NCI-H748 treated with DMSO at 0.1 percent for 48 hours (cell line): ENCODE results near the gene MEGF6.

Experiments
- DNase-seq: peaks from one replicate; lab custom pipeline; 2025; lab: John Stamatoyannopoulos, UW

Gene MEGF6

GRCh38 chr1:3555131-3555920, 56.0 kb downstream of the MEGF6 start:
- no peak for DNase-seq

DNA sequence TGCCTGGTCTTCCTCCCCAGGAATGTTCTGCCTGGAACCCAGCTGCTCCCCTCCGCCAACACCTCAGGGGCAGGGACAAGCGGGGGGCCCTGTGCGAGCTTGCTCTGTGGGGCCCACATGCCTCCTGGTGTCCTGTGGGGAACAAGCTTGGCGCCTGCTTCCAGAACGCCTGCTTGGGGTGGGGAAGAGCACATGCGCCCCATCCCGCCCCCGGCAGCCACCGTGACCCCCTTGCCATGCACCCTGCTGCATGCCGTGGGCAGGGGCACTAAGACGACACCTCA, 57.4 kb downstream of the MEGF6 start:
- DNase-seq, result no peak

- DNase-seq, result no peak
Observed at GRCh38 chr1:3553166-3553939, 58.0 kb downstream of the MEGF6 start.

DNA sequence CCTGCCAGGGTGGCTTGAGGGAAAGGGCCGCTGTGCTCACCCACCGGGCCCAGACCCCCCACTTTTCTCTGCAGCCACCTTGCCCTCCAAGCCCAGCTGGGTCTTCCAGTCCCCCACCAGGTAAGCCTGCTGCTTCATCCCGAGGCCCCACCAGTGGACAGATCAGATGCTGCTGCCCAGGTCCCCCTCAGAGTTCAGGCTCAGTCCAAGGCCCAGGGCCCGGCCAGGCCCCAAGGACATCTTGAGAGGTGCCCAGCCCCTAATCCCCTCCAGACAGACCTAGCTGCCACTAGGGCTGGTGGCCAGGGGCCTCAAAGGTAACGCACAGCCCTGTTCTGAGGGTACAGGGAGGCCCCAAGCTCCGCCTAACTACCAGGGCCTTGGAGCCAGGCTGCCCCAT, 58.6 kb downstream of the MEGF6 start:
- DNase-seq, result no peak

GRCh38 chr1:3552176-3552575, 59.1 kb downstream of the MEGF6 start:
- DNase-seq, result no peak

DNA sequence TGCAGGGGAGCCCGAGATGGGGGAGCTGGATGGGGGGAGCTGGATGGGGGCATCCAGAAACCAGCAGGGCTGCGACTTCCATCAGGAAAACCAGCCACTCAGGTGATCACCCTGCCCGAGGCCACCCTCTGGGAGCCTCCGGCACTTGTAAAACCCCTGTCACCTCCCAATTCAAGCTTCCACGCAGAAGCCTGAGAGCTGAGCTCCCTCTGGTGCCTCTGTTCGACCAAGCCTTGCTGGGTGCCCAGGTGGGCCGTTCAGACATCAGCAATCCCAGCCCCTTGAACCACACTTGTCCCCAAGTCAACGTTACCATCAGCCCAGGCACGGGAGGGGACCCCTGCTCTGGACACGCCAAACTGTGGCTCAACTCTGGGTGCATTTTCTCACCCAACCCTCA, 59.6 kb downstream of the MEGF6 start:
- DNase-seq, result no peak

DNA sequence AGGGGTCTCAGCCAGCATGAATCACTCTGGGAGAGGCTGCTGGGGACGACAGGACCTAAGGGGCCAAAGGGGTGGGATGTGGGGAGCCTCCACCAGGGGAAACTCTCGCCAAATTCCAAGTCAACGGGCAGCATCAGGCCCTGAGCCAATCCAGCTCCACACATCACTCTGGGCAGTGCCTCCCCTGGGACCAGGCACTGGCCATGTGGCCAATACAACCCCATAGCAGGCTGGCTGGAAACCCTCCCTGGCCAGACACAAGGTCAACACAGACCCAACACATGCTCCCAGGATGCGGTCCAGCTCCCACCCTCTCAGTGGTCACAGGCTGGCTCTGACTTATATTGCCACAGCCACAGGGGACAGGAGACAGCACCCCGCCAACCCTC, 60.0 kb downstream of the MEGF6 start:
- no peak for DNase-seq

DNA sequence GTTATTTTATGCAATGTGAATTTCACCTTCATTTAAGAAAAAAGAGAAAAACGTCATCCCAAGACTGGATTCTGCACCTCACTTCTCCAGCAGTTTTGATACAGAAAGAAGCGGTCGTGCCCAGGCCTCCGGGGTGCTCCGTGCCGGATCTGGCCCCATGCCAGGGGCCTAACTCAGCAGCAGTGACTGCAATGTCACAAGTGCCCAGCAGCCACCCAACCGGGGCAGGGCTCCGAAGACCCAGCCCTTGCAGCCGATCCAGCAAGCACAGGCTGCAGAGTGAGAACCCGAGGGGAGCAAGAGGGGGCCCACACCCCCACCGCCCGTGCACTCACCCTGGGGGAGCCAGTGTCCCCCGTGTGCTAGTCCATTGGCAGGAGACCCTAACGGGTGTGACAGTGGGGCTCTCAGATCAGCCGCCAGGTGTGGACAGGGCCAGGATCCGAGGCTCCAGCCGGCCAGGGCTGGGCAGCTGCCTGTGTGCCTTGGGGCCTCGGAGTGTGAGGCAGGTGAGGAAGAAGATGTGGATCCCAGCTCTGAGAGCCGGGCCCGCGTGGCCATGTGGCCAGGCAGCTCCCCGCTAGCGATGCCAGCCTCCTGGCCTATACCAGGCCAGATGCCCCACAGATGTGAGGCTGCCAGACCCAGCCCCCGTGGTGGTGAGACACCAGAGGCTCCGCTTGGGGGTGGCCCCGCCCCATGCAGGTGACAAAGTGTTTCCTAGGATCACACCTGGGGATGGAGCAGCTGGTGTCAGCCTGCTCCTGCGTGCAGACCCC, 60.6 kb downstream of the MEGF6 start:
- DNase-seq, result no peak

- DNase-seq, result no peak
Observed at GRCh38 chr1:3548895-3549294, 62.4 kb downstream of the MEGF6 start.

- DNase-seq, result no peak
Observed at GRCh38 chr1:3548156-3548893, 63.0 kb downstream of the MEGF6 start.

GRCh38 chr1:3547055-3548005, 64.0 kb downstream of the MEGF6 start:
- DNase-seq, result no peak

- no peak for DNase-seq
Observed at GRCh38 chr1:3546048-3546384, 65.3 kb downstream of the MEGF6 start.

- no peak for DNase-seq
Observed at GRCh38 chr1:3545363-3546047, 65.8 kb downstream of the MEGF6 start.

DNA sequence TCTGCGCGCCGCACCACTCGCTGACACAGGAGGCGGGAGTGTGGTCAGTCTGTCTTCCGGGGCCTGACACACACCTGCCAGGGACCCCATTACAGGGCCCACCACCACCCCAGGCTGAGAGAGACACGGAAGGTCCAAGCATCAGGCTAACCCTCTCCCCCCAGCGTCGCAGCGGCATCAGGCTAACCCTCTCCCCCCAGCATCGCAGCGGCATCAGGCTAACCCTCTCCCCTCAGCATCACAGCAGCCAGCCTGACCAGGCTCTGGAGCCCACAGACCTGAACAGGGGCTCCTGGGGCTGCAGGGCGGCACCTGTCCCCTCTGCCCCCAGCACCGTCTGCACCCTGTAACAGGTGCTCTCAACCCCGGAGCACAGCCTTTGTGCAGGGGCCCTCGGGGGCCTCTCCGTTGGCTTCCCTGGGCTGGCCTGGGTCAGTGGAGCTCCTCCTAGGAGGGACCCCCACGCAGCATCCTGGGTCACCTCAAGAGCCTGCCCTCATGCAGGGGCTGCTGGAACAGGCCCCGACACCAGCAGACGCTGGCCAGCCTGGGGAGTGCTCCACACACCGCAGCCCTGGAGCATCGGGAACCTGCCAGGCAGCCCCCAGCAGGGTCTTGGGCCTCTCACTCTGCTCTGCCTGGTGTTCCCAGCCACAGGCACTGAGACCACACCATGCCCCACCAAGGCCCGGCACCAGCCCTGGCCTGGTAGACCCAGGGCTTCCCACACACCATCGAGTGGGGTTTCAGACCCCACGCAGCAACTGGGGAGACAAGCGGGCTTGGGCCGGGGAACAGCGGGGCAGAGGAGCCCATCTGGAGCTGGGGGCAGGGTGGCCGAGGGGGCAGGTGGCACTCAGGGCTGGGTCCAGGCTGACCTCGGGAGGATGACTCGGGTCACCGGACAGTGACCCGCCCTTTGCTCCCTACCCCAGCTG, 67.0 kb downstream of the MEGF6 start:
- no peak for DNase-seq

GRCh38 chr1:3543076-3544039, 68.0 kb downstream of the MEGF6 start:
- no peak for DNase-seq

DNA sequence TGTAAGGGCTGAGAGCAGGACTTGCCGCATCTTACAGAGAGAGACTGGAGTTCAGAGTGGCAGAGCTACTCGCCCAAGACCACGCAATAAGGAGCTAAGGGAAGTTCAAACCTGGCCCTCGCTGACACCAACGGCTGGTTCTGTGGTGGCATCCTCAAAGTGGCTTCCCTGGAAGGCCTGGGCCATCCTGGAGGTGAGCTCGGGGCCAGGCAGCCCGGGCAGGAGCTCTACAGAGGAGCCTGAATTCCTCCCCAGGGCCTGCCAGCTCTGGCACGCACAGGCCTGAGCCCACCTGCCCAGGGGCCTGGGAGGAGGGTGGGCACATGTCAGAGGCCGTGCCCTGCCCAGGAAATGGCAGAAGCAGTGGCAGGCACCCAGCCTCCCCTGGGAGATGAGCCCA, 68.6 kb downstream of the MEGF6 start:
- DNase-seq, result no peak

- no peak for DNase-seq
Observed at GRCh38 chr1:3541936-3542335, 69.4 kb downstream of the MEGF6 start.

GRCh38 chr1:3541465-3541864, 69.8 kb downstream of the MEGF6 start:
- no peak for DNase-seq
